GM21390 (cell line): ENCODE measurements around the gene SPIC.
"Not testable (repeated sequence)": the region's sequence is repeated elsewhere in the genome, so short reads cannot be mapped to it uniquely, and the experiment has no call there.

Source experiments
- ATAC-seq: cut with Tn5 transposase; IDR thresholded peaks from one replicate; pipeline ENCODE4 v1.9.1; 2021; ENCODE audit not compliant: unreplicated experiment

Gene SPIC

GRCh38 chr12:101474711-101475386 is at the start of gene SPIC:
Gene SPIC, plus strand, starts transcription at chr12:101475336. Its CDS starts 1,569 bp downstream, at chr12:101476905.
- no peak for ATAC-seq

GRCh38 chr12:101430456-101430855 is 44.7 kb upstream of the SPIC start:
- no peak for ATAC-seq

- no peak for ATAC-seq
These were observed 39.0 kb upstream of the SPIC start for GRCh38 chr12:101436136-101436535.

GRCh38 chr12:101439236-101439635 is 35.9 kb upstream of the SPIC start:
- no peak for ATAC-seq

- ATAC-seq: no peak
These were observed 33.5 kb upstream of the SPIC start for GRCh38 chr12:101441461-101442224.

- no peak for ATAC-seq
These were observed 19.5 kb upstream of the SPIC start for GRCh38 chr12:101455685-101456084.

- ATAC-seq: no peak
These were observed 15.3 kb upstream of the SPIC start for GRCh38 chr12:101459642-101460346.

GRCh38 chr12:101468948-101469347 is 6.2 kb upstream of the SPIC start:
- ATAC-seq: no peak

GRCh38 chr12:101470939-101471338 is 4.2 kb upstream of the SPIC start:
- no peak for ATAC-seq

- ATAC-seq: not testable (repeated sequence)
These were observed 3.3 kb upstream of the SPIC start for GRCh38 chr12:101471878-101472277.

GRCh38 chr12:101474248-101474647 is 888 bp upstream of the SPIC start:
- ATAC-seq: no peak

GRCh38 chr12:101475751-101476305 is 692 bp downstream of the SPIC start:
- no peak for ATAC-seq

- ATAC-seq: no peak
These were observed 5.7 kb downstream of the SPIC start for GRCh38 chr12:101480849-101481248.

GRCh38 chr12:101485021-101485420 is 9.9 kb downstream of the SPIC start:
- ATAC-seq: no peak

- ATAC-seq: no peak
These were observed 13.3 kb downstream of the SPIC start for GRCh38 chr12:101488469-101488868.

GRCh38 chr12:101490286-101490920 is 15.3 kb downstream of the SPIC start:
- no peak for ATAC-seq

GRCh38 chr12:101491329-101491728 is 16.2 kb downstream of the SPIC start:
- no peak for ATAC-seq

GRCh38 chr12:101493556-101493955 is 18.4 kb downstream of the SPIC start:
- no peak for ATAC-seq

GRCh38 chr12:101498252-101498651 is 23.1 kb downstream of the SPIC start:
- no peak for ATAC-seq

GRCh38 chr12:101501410-101501995 is 26.4 kb downstream of the SPIC start:
- no peak for ATAC-seq

- no peak for ATAC-seq
These were observed 46.0 kb downstream of the SPIC start for GRCh38 chr12:101521136-101521535.
